Left renal pelvis (tissue), 4 donors: ENCODE measurements around the gene SRSF3. TPM values are rescaled to one million over a fixed set of nuclear protein-coding genes. Genes with fewer than 3 reads are reported as not detected.

ENCODE experiments used
- DNase-seq, 4 donors: peaks; one replicate each; pipeline ENCODE4 v3.0.0-alpha.2; 2013; ENCODE audit warnings: low read depth in 4 of 4, low spot score in 3 of 4
- polyA plus RNA-seq, 4 donors: library from polyadenylated mRNA; unstranded; fragments of 120-200 nt; gene quantifications; one replicate each; pipeline ENCODE4 v1.2.1, GENCODE V29; 2013; ENCODE audit not compliant: insufficient read length in 4 of 4

The SRSF3 gene
- polyA plus RNA-seq = 100 to 1,000 TPM; 447 to 644 (median 591) TPM

GRCh38 chr6:36594029-36594815, at the start of gene SRSF3:
Gene SRSF3 (plus strand): TSS chr6:36594362. CDS start chr6:36596763, 2,401 bp downstream.
- peak; percentile 94 to 95 (median 95) for DNase-seq

- DNase-seq = no peak
Measured at GRCh38 chr6:36545767-36546307, 48.3 kb upstream of the SRSF3 start.

DNA sequence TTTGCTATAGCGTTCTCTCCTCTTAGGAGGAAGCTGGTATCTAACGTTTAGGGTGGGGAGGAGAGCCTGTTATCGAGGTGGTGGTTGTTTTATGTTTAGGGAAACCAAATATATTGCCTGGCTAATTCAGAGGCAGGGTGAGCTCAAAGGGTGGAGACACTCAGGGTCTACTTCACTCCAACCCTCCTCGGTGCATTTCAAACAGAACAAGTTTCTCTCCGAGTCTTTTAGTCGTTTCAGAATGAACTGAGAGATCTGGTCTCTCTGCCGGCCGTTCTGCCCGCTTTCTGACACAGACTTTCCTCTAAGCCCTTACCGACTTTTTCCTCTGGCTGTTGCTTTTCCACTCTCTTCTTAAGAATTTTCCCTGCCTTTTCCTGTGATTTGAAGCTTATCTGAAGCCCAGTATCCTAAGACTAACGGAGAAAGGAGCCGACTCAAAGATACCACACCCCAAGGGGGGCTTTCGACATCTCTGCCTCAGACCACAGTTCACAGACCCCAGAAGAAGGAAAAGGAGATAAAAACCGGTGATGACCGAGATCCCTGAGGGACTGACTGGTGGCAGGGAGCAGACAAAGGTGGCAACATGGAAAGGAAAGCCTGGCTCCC, 47.7 kb upstream of the SRSF3 start:
- DNase-seq = peak in 3 of 4 donors; percentile 16 to 31 (median 26)

DNA sequence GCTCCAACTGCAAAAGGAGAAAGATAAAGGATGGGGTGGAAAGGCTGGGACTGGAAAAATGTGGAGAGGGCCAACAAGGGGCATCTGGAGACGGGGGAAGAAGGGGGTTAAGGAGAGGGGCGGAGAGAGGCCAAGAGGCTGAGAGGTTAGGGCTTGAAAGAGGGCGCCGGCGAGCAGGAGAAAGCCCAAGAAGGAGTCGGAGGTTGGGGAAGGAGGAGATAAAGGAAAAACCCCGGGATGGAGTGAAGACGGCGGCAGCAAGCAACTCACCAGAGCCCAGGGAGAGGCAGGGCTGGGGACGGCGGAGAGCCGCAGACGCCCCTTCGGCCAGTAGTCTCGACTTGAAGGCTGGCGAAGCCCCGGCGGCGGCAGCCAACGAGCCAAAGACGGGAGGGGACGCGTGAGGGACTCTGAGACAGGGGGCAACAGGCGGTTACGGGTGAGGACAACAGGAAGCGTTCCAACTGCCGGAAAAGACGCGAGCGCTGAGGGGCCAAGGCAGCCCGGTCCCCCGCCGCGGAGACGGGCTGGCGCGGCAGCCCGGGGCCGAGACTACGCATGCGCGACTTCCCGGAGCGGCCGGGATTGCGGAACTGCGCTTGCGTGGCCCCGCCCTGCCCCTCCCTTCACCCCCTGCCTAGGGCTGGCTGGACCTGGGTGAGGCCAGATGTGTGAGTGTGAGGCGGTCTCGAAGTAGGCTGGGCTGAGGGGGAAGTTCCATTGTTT, 47.1 kb upstream of the SRSF3 start, which contains the start of gene STK38:
STK38 (minus strand) TSS at position 560 of the 726 bp plus-strand sequence. CDS start 7,277 bp downstream, outside the sequence.
- DNase-seq = peak; percentile 79 to 82 (median 80)

DNA sequence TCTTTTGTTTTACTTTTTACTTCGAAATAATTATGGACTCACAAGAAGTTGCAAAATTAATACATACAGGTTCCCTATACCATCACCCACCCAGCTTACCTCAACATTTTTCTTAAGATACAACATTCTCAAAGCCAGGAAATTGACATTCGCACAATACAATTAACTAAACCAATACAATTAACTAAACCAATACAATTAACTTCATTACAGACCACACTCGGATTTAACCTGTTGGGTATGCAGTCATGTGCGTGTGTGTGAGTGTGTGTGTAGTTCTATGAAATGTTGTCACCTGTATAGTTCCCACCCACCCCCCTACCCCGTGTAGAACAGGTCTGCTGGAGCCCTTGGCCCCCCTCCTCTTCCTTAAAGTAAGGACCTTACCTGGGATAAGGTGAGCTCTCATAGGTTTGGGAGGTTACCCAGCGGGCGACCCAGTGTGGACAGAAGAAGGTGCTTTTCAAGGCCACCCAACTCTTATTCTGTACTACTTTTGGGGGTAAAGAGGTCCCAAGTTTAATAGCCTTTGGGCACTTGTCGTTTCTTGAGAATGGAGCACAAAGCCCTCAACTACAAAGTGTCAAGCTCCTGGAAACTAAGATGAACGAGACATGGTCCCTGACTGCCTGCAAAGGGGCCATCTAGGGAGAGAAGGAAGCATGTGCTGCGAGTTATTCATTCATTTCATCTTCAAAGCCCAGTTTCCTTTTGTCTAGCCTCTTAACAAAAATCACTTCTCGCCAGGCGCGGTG, 46.3 kb upstream of the SRSF3 start:
- no peak for DNase-seq

DNA sequence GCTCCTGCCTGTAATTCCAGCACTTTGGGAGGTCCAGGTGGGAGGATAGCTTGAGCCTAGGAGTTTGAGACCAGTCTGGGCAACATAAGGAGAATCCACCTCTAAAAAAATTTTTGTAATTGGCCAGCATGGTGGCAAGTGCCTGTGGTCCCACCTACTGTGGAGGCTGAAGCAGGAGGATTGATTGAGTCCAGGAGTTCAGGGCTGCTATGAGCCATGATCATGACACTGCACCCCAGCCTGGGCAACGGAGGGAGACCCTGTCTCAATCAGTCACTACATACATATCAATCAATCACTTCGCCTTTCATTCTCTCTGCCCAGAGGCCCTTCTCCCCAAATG, 45.8 kb upstream of the SRSF3 start:
- no peak for DNase-seq

DNA sequence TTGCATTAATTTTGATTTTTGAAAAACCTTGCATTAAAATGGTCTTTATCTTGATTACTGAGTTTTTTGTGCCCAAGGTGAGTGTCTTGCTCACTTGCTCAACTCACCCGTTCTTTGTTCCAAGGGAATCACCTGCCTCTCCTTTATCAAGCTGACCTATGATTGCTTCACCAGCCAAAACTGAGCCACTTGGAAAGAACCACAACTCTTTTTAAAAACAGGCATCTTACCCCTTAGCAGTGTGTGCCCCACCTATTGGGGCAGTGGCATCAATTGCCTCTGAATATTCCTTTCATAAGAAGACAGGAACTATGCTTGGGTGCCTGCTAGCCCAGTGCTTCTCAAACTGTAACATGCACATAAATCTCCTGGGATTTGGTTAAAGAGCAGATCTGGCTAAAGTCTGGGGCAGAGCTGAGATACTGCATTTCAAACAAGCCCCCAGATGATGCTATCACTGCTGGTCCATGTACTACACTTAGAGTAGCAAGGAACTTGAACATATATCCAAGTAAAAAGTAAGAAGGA, 43.6 kb upstream of the SRSF3 start:
- no peak for DNase-seq

DNA sequence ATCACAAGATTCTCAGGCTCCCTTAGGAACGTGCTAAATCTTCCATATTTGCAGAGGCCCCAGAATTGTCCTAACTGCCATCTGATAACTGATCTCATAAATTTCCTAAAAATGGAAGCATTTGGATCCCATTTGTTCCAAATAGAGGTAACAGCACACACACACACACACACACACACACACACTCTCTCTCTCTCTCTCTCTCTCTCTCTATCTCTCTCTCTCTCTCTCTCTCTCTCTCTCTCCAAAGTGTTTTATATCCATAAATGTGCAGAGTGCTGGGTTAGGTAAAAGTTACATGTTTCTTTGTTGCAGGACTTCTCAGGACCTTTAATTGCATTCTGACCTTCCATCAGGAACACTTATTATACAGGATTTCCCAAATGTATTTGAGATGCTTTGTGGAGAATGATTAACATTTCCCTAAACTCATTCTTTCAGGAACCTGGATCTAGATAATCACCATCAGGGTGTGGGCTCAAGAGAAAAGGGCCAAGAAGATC, 38.4 kb upstream of the SRSF3 start:
- no peak for DNase-seq

DNA sequence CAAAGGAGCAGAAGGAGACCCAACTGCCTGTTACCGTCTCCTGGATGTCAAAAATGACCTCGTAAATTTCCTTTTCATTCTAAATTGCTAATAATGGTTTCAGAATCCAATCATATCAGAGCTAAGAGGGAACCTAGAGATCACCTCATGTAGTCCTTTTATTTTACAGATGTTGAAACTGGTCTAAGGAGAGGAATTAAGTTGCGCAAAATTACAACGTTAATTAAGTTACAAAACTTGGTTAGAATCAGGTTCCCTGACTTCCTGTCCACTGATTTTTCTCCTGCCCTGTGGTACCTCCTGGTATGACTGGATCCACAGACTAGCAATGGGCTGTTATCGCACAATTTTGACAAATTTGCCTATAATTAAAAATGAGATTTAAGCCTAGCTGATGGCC, 37.9 kb upstream of the SRSF3 start:
- no peak for DNase-seq

DNA sequence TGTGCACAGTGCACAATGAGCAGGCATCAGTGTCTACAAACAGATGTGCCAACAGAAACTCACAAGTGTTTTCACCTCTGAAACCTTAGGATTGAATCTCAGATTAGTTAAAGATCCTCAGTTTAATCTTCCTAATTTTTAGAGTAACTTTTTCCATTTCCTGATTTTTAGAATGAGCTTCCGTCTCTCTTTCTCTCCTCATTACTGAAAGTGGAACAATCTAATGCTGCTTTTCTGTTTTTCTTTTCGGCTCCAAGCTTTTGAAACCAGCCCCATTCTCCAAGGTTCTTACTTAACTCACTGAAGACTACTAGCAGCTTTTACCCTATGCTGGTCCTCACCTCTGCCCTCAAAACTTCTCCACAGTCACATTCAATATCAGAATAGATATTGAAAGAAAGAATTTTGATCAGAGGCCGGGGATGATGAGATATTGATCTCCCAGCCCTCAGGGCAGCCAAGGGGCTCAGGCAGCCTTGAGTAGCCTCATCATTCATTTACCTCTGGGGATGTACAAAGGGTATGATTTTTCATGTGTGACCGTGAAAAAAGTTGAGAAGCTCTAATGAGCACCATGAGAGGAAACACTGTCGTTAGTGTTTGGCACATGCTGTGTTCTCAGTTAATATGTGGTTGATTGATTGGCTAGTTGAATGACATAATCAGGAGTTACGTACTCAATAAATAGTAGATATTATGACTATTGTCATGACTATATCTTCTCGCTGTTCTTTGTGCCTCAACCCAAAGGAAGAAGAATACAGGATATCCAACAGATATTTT, 35.0 kb upstream of the SRSF3 start:
- DNase-seq = no peak

GRCh38 chr6:36560822-36561221, 33.3 kb upstream of the SRSF3 start:
- DNase-seq = no peak

- DNase-seq = no peak
Measured at GRCh38 chr6:36563237-36563927, 30.8 kb upstream of the SRSF3 start.

- DNase-seq = no peak
Measured at GRCh38 chr6:36563928-36564284, 30.3 kb upstream of the SRSF3 start.

DNA sequence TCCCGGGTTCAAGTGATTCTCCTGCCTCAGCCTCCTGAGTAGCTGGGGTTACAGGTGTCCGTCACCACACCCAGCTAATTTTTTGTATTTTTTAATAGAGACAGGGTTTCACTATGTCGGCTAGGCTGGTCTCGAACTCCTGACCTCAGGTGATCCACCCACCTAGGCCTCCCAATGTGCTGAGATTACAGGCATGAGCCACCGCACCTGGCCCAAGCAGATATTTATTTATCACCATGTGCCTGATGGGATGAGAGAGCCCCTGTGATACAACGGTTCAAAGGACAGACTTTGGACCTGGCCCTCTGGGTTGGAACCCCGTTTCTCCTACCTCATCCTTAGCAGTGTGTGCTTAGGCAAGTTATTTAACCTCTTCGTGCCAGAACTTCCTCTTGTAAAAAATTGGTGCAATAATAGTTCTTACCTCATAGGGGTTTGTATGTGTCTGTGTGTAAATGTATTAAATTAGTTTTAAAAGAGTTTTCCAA, 27.7 kb upstream of the SRSF3 start:
- DNase-seq = no peak

DNA sequence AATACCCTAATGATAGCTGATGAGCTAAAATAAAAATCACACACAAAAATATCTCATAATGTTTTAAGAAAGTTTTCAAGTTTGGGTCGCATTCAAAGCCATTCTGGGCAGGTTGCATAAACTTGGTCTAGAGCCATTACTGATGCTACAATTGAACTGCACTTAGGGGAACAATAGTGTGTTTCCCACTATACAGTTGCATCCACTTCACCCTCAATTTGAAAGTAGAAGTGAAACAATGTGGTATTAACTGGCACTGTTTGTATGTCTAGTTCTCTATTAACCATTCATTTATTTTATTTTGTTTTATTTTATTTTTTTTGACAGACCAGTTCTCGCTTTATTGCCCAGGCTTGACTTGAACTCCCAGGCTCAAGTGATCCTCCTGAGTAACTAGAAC, 23.9 kb upstream of the SRSF3 start:
- no peak for DNase-seq

DNA sequence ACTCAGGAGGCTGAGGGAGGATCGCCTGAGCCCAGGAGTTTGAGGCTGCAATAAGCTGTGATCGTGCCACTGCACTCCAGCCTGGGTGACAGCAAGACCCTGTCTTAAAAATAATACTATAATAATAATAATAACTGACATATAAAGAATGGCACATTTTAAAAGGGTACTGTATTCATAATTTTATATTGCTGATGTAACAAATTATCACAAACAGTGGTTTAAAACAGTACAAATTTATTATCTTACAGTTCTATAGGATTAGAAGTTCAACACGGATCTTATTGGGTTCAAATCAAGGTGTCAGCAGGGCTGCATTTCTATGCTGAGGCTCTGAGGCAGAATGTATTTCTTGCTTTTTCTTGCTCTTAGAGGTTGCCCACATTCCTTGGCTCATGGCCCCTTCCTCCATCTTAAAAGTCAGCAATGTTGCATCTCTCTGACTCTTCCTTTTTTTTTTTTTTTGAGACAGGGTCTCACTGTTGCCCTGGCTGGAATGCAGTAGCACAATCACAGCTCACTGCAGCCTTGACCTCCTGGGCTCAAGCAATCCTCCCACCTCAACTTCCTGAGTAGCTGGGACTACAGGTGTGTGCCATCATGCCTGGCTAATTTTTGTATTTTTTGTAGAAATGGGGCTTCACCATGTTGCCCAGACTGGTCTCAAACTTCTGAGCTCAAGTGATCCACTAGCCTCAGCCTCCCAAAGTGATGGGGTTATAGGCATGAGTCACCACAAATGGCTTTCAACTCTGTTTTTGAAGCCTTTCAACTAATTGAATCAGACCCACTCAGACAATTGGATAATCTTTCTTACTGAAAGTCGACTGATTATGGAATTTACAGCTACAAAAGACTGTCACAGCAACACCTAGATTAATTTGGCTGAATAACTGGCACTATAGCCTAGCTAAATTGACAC, 22.8 kb upstream of the SRSF3 start:
- DNase-seq = no peak
